Measurements from ENCODE around the gene HTN1.

DNA sequence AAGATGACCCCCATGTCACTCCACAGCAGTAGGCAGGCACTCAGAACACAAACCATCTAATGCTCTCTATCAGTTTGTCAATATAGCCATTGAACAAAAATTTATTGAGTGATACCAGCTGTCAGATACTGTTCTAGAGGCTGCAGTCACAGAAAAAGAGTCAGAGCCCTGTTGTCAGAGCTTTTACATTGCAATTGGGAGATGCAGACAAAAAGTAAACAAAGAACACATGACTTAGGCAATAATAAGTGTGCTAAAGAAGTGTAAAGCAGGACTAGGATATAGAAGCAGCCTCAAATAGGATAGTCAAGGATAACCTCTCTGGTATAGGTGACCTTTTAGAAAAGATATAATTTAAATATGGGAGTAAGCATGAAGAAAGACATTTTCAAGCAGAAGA is 8.9 kb downstream of the HTN1 start:
- TF ChIP-seq, protein P1, sequence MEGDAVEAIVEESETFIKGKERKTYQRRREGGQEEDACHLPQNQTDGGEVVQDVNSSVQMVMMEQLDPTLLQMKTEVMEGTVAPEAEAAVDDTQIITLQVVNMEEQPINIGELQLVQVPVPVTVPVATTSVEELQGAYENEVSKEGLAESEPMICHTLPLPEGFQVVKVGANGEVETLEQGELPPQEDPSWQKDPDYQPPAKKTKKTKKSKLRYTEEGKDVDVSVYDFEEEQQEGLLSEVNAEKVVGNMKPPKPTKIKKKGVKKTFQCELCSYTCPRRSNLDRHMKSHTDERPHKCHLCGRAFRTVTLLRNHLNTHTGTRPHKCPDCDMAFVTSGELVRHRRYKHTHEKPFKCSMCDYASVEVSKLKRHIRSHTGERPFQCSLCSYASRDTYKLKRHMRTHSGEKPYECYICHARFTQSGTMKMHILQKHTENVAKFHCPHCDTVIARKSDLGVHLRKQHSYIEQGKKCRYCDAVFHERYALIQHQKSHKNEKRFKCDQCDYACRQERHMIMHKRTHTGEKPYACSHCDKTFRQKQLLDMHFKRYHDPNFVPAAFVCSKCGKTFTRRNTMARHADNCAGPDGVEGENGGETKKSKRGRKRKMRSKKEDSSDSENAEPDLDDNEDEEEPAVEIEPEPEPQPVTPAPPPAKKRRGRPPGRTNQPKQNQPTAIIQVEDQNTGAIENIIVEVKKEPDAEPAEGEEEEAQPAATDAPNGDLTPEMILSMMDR (IDR thresholded peaks at IDR 0.05) = no peak
- TF ChIP-seq POLR2AphosphoS5 (IDR thresholded peaks at IDR 0.05) (no peak), POLR2A (IDR thresholded peaks at IDR 0.05; ENCODE audit: low read depth) (no peak)
